Lung (tissue), 12 donors: ENCODE data around the gene TTC13. TPM values are rescaled to one million over a fixed set of nuclear protein-coding genes. Genes with fewer than 3 reads are reported as not detected.

Experiments used
- ATAC-seq: fragments of 200-7000 bp; cut with Tn5 transposase; one replicate; pipeline ENCODE4 v1.9.1; 2020; ENCODE audit warnings: moderate number of reproducible peaks; ENCODE audit not compliant: insufficient read depth, low FRiP score
- DNase-seq, 3 donors: peaks; one replicate each; pipeline ENCODE4 v3.0.0-alpha.2; 2013 to 2017
- H3K27ac ChIP-seq, 2 donors: one replicate each; pipeline ENCODE4 v1.5.1; 2013; ENCODE audit warnings: mild to moderate bottlenecking in 2 of 2, moderate library complexity in 2 of 2, control low read depth in 1 of 2, inconsistent platforms in 1 of 2, low read depth in 1 of 2, low read length in 1 of 2
- H3K27me3 ChIP-seq, 3 donors: one replicate each; pipeline ENCODE4 v1.5.1; 2013; ENCODE audit warnings: low read length in 2 of 3; ENCODE audit not compliant: control insufficient read depth in 3 of 3, insufficient read depth in 3 of 3
- H3K36me3 ChIP-seq, 4 donors: one replicate each; pipeline ENCODE4 v1.5.1; 2013; ENCODE audit warnings: low read length in 4 of 4, mild to moderate bottlenecking in 1 of 4, moderate library complexity in 1 of 4; ENCODE audit not compliant: control insufficient read depth in 4 of 4, insufficient read depth in 4 of 4
- H3K4me1 ChIP-seq, 5 donors: one replicate each; pipeline ENCODE4 v1.5.1; 2013; ENCODE audit warnings: low read length in 5 of 5, mild to moderate bottlenecking in 2 of 5, moderate library complexity in 1 of 5; ENCODE audit not compliant: control insufficient read depth in 5 of 5, insufficient read depth in 5 of 5
- H3K4me3 ChIP-seq: one replicate; pipeline ENCODE4 v1.5.1; 2013; ENCODE audit warnings: mild to moderate bottlenecking, control low read depth, moderate library complexity
- H3K9ac ChIP-seq, 2 donors: one replicate each; pipeline ENCODE4 v1.5.1; 2013; ENCODE audit warnings: low read length in 2 of 2, control low read depth in 1 of 2; ENCODE audit not compliant: insufficient read depth in 1 of 2
- H3K9me3 ChIP-seq, 4 donors: one replicate each; pipeline ENCODE4 v1.5.1; 2013; ENCODE audit warnings: low read length in 3 of 4, mild to moderate bottlenecking in 1 of 4, moderate library complexity in 1 of 4; ENCODE audit not compliant: control insufficient read depth in 4 of 4, insufficient read depth in 3 of 4
- WGBS, 2 donors: extraction: QIAGEN DNeasy Blood & Tissue Kit; methylation state at CpG; one replicate each; pipeline ENCODE4 v1.1.7; 2013; 5-methylcytosine and 5-hydroxymethylcytosine counted together
- polyA plus RNA-seq, 2 donors: library from polyadenylated mRNA; stranded (reverse); fragments of 200-250 nt; gene quantifications; one replicate each; pipeline ENCODE4 v1.2.1, GENCODE V29; 2013
- total RNA-seq, 2 donors: library from RNA; depleted of rRNA in 1 of 2; stranded (reverse); fragments of >200 nt in 1 of 2; gene quantifications; one replicate each; pipeline ENCODE4 v1.2.1, GENCODE V29; 2014 to 2021
- TF ChIP-seq, protein P1 (sequence below): IDR thresholded peaks from 2 replicates; pipeline ENCODE4 v1.5.1; 2012; ENCODE audit warnings: mild to moderate bottlenecking; ENCODE audit errors: control extremely low read depth, extremely low read depth
- donor health status: control.
- donor health status: control.
- donor health status: Bipolar disorder and iron deficiency.
- donor health status: healthy.
- donor health status: DM: yes; HTN: yes; CAD: no.

TTC13 gene
- total and polyA plus RNA-seq, 4 donors, result 7.9 to 24.5 (median 17.4) TPM

GRCh38 chr1:230891413-230891812, 87.2 kb downstream of the TTC13 start:
- WGBS, 2 donors, result 57 to 61% methylated on average over 2 of the region's 2 CpGs
- no peaks in the 10 kb centered on the region for H3K27me3 ChIP-seq
- no peaks in the 10 kb centered on the region for H3K9me3 ChIP-seq
- DNase-seq (no peak), ATAC-seq (no peak)
- H3K36me3 ChIP-seq, result no peaks in the 10 kb centered on the region
- H3K27ac ChIP-seq, result no peak overlapping the region
- no peaks in the 10 kb centered on the region for H3K4me1 ChIP-seq
- TF ChIP-seq, protein P1, sequence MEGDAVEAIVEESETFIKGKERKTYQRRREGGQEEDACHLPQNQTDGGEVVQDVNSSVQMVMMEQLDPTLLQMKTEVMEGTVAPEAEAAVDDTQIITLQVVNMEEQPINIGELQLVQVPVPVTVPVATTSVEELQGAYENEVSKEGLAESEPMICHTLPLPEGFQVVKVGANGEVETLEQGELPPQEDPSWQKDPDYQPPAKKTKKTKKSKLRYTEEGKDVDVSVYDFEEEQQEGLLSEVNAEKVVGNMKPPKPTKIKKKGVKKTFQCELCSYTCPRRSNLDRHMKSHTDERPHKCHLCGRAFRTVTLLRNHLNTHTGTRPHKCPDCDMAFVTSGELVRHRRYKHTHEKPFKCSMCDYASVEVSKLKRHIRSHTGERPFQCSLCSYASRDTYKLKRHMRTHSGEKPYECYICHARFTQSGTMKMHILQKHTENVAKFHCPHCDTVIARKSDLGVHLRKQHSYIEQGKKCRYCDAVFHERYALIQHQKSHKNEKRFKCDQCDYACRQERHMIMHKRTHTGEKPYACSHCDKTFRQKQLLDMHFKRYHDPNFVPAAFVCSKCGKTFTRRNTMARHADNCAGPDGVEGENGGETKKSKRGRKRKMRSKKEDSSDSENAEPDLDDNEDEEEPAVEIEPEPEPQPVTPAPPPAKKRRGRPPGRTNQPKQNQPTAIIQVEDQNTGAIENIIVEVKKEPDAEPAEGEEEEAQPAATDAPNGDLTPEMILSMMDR, result no peak
- no peak overlapping the region for H3K9ac ChIP-seq
- H3K4me3 ChIP-seq, result no peak overlapping the region

- WGBS, 2 donors, result 88 to 92% methylated on average over 2 of the region's 2 CpGs
- TF ChIP-seq, protein P1, result no peak
- Histone ChIP-seq H3K4me1 (no peaks in the 10 kb centered on the region), H3K4me3 (no peak overlapping the region), H3K27ac (no peak overlapping the region), H3K36me3 (no peaks in the 10 kb centered on the region), H3K9me3 (peaks cover 0 to 7% (median 3%) of the 10 kb centered on the region in 4 donors), H3K9ac (no peak overlapping the region), H3K27me3 (peaks cover 0 to 4% (median 0%) of the 10 kb centered on the region in 3 donors)
- no peak for DNase-seq
- no peak for ATAC-seq
These were observed 94.0 kb downstream of the TTC13 start for GRCh38 chr1:230884646-230885045.

DNA sequence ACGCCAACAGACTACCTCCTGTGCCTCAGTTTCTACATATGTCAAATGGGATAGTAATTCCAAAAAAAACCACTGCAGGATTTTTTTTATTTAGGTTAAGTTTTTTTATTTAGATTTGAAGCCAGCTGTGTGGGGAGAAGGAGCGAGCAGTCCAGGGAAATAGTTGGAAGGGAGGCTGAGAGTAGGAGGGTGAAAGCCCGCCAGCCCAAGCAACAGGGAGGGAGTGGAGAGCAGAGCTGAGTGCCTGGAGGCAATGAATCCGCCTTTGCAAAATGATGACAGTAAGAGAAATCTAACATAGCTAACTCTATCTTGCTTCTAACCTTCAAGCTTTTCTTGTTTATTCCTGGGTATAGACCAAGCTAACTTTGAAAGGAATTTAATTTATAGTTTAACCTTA, 94.7 kb downstream of the TTC13 start:
- H3K27ac ChIP-seq, result no peak overlapping the region
- DNase-seq (no peak), ATAC-seq (no peak)
- peaks cover 0 to 7% (median 3%) of the 10 kb centered on the region in 4 donors for H3K9me3 ChIP-seq
- TF ChIP-seq, protein P1, result no peak
- H3K27me3 ChIP-seq, result peaks cover 0 to 4% (median 0%) of the 10 kb centered on the region in 3 donors
- no peaks in the 10 kb centered on the region for H3K36me3 ChIP-seq
- 80 to 82% methylated on average over 4 of the region's 4 CpGs for WGBS, 2 donors
- no peak overlapping the region for H3K4me3 ChIP-seq
- no peak overlapping the region for H3K9ac ChIP-seq
- H3K4me1 ChIP-seq, result no peaks in the 10 kb centered on the region

DNA sequence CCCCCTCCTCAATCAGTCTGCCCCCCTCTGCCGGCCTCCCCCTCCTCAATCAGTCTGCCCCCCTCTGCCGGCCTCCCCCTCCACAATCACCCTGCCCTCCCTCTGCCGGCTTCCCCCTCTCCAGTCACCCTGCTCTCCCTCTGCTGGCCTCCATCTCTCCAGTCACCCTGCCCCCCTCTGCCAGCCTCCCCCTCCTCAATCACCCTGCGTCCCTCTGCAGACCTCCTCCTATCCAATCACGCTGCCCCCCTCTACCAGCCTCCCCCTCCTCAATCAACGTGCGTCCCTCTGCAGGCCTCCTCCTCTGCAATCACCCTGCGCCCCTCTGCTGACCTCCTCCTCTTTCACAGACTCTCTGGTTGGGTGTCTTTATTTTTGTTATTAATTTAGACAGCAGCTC, 98.9 kb downstream of the TTC13 start:
- Histone ChIP-seq H3K27ac (no peak overlapping the region), H3K9me3 (peaks cover 0 to 3% (median under 1%) of the 10 kb centered on the region in 4 donors), H3K4me1 (no peaks in the 10 kb centered on the region), H3K27me3 (peaks cover 0 to 4% (median 0%) of the 10 kb centered on the region in 3 donors), H3K9ac (no peak overlapping the region), H3K36me3 (no peaks in the 10 kb centered on the region), H3K4me3 (no peak overlapping the region)
- TF ChIP-seq, protein P1, result no peak
- DNase-seq, result no peak
- 28 to 39% methylated on average over 8 of the region's 8 CpGs for WGBS, 2 donors
- no peak for ATAC-seq
